ENCODE data around the gene GALNT17. TPM values are rescaled to one million over a fixed set of nuclear protein-coding genes. Genes with fewer than 3 reads are reported as not detected.

Gene GALNT17
- total and polyA plus RNA-seq, 5 donors: 0.71 to 9.0 (median 5.2) TPM

DNA sequence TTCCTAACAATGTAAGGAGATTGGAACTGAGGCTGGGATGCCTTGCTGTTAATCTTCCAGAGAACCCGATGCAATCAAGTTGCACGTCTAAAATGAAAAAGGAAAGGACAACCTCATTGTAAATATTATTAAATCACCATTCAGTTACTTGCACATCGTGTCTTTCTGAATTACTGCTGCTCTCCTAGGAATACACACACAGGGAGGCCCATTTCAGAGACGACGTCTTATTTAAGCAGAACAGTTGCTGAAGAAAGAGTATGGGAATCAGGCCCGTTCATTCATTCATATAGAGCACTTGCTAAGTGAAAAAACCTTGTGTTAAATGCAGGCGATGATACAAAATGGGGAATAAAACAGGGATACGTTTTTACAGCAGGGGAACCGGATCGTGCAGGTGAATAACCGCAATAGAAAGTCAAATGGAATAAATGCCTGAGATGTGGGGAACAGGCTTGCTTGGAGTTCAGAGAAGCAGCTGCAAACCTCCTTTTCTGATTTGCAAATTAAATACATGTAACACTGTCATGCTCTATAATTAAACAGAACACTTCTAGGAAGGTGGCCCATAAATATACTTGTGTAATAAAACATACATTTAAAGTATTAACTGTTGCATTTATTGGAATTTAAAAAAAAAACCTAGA lies 409.9 kb downstream of the GALNT17 start:
- no peak for DNase-seq
- Histone ChIP-seq H3K4me1 (ENCODE audit: control insufficient read depth, insufficient read depth, low read length) (no peaks in the 10 kb centered on the region), H3K27me3 (ENCODE audit: control insufficient read depth, insufficient read depth) (no peaks in the 10 kb centered on the region), H3K27ac (ENCODE audit: low read length) (no peak overlapping the region), H3K4me3 (ENCODE audit: low read length) (no peak overlapping the region), H3K9me3 (ENCODE audit: control insufficient read depth, low read length) (no peaks in the 10 kb centered on the region)
- 83% methylated on average over 11 of the region's 11 CpGs for WGBS
- ATAC-seq: no peak
- intact Hi-C loops (cut with DNase I): no loop called here

- Histone ChIP-seq H3K4me3 (ENCODE audit: low read length) (no peak overlapping the region), H3K4me1 (ENCODE audit: control insufficient read depth, insufficient read depth, low read length) (no peaks in the 10 kb centered on the region), H3K27me3 (ENCODE audit: control insufficient read depth, insufficient read depth) (no peaks in the 10 kb centered on the region), H3K9me3 (ENCODE audit: control insufficient read depth, low read length) (no peaks in the 10 kb centered on the region), H3K27ac (ENCODE audit: low read length) (no peak overlapping the region)
- DNase-seq (no peak), ATAC-seq (no peak)
- intact Hi-C loops (cut with DNase I): no loop called here
- WGBS: 14% methylated on average over 5 of the region's 5 CpGs
These were observed 411.5 kb downstream of the GALNT17 start for GRCh38 chr7:71543396-71543795.

DNA sequence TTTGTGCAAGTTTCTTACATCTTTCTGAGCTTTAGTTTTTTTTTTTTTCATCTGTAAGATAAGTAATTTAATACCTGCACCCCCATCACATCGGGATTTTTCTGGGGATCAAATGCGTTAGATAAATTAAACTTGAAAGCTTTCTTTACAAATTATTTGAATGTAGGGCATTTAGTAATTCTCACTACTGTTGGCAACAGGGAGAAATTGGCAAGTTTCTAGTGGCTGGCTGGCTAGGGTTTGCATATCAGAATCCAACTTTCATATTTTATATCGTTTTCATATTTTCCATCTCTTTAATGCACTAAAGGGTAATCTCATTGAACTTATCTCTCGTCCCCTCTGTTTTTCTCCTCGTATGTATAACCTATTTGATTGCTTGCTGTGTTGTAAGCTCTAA lies 412.9 kb downstream of the GALNT17 start:
- no peaks in the 10 kb centered on the region for H3K27me3 ChIP-seq (ENCODE audit: control insufficient read depth, insufficient read depth)
- H3K9me3 ChIP-seq (ENCODE audit: control insufficient read depth, low read length): no peaks in the 10 kb centered on the region
- DNase-seq: no peak
- intact Hi-C loops (cut with DNase I): no loop called here
- WGBS: 42% methylated on average over 5 of the region's 5 CpGs
- H3K4me1 ChIP-seq (ENCODE audit: control insufficient read depth, insufficient read depth, low read length): no peaks in the 10 kb centered on the region
- no peak for ATAC-seq
- H3K27ac ChIP-seq (ENCODE audit: low read length): no peak overlapping the region
- no peak overlapping the region for H3K4me3 ChIP-seq (ENCODE audit: low read length)

- Histone ChIP-seq H3K27me3 (ENCODE audit: control insufficient read depth, insufficient read depth) (no peaks in the 10 kb centered on the region), H3K4me1 (ENCODE audit: control insufficient read depth, insufficient read depth, low read length) (no peaks in the 10 kb centered on the region), H3K4me3 (ENCODE audit: low read length) (no peak overlapping the region), H3K9me3 (ENCODE audit: control insufficient read depth, low read length) (no peaks in the 10 kb centered on the region), H3K27ac (ENCODE audit: low read length) (no peak overlapping the region)
- ATAC-seq: no peak
- 90% methylated on average over 6 of the region's 6 CpGs for WGBS
- DNase-seq: no peak
- intact Hi-C loops (cut with DNase I): no loop called here
These were observed 415.5 kb downstream of the GALNT17 start for GRCh38 chr7:71547426-71547825.

- no peaks in the 10 kb centered on the region for H3K9me3 ChIP-seq (ENCODE audit: control insufficient read depth, low read length)
- no peak for ATAC-seq
- H3K4me1 ChIP-seq (ENCODE audit: control insufficient read depth, insufficient read depth, low read length): no peaks in the 10 kb centered on the region
- intact Hi-C loops (cut with DNase I): no loop called here
- H3K27me3 ChIP-seq (ENCODE audit: control insufficient read depth, insufficient read depth): no peaks in the 10 kb centered on the region
- H3K4me3 ChIP-seq (ENCODE audit: low read length): no peak overlapping the region
- DNase-seq: no peak
- H3K27ac ChIP-seq (ENCODE audit: low read length): no peak overlapping the region
- 84% methylated on average over 3 of the region's 3 CpGs for WGBS
These were observed 416.8 kb downstream of the GALNT17 start for GRCh38 chr7:71548746-71549145.

DNA sequence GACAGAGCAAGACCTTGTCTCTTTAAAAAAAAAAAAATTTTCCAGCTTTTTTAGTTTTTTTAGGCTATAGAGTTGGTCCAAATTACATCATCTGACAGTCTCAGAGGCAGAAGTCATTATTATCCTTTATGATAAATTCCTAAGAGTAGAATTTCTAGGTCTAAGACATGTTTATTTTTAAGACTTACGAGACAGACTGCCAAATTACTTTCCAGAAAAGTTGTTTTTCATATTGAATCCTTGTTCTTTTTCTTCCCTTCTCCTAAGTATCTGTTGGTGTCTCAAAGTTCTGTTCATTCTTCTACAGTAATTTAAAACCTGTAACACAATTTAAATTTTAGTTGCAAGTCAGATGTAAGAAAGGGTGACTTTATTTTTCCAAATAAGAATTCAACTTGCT lies 421.4 kb downstream of the GALNT17 start:
- DNase-seq (no peak), ATAC-seq (no peak)
- Histone ChIP-seq H3K9me3 (ENCODE audit: control insufficient read depth, low read length) (no peaks in the 10 kb centered on the region), H3K27ac (ENCODE audit: low read length) (no peak overlapping the region), H3K4me3 (ENCODE audit: low read length) (no peak overlapping the region), H3K27me3 (ENCODE audit: control insufficient read depth, insufficient read depth) (no peaks in the 10 kb centered on the region), H3K4me1 (ENCODE audit: control insufficient read depth, insufficient read depth, low read length) (no peaks in the 10 kb centered on the region)
- 34% methylated on average over 1 of the region's 1 CpG for WGBS
- intact Hi-C loops (cut with DNase I): no loop called here

DNA sequence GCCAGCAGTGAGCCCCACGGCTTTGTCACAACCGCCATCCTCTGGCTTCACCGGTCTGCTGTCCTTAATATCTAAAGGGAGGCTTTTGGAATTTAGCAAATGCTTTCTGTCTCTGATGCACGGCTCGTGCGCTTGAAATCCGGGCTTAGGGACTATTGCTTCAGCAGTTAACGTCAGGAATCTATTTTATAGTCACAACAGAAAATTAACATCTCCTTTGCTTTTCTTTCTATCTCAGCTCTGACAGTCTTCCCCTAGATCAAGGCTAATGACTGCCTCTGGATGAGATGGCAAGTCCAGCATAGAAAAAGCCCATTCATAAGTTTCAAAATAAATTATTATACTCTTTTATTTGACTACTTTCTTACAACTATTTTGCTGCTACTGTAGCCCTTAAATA lies 423.8 kb downstream of the GALNT17 start:
- 89% methylated on average over 8 of the region's 8 CpGs for WGBS

GRCh38 chr7:71558806-71559613 lies 427.1 kb downstream of the GALNT17 start:
- Histone ChIP-seq H3K9me3 (ENCODE audit: control insufficient read depth, low read length) (no peaks in the 10 kb centered on the region), H3K27ac (ENCODE audit: low read length) (no peak overlapping the region), H3K27me3 (ENCODE audit: control insufficient read depth, insufficient read depth) (no peaks in the 10 kb centered on the region), H3K4me3 (ENCODE audit: low read length) (no peak overlapping the region), H3K4me1 (ENCODE audit: control insufficient read depth, insufficient read depth, low read length) (no peaks in the 10 kb centered on the region)
- DNase-seq: no peak
- 45% methylated on average over 6 of the region's 6 CpGs for WGBS
- intact Hi-C loops (cut with DNase I): no loop called here
- no peak for ATAC-seq

More for the DNA sequence above, 423.8 kb downstream of the GALNT17 start:
- Histone ChIP-seq H3K4me1 (ENCODE audit: control insufficient read depth, insufficient read depth, low read length) (no peaks in the 10 kb centered on the region), H3K27ac (ENCODE audit: low read length) (no peak overlapping the region), H3K27me3 (ENCODE audit: control insufficient read depth, insufficient read depth) (no peaks in the 10 kb centered on the region), H3K9me3 (ENCODE audit: control insufficient read depth, low read length) (no peaks in the 10 kb centered on the region), H3K4me3 (ENCODE audit: low read length) (no peak overlapping the region)
- intact Hi-C loops (cut with DNase I): no loop called here
- DNase-seq (no peak), ATAC-seq (no peak)

DNA sequence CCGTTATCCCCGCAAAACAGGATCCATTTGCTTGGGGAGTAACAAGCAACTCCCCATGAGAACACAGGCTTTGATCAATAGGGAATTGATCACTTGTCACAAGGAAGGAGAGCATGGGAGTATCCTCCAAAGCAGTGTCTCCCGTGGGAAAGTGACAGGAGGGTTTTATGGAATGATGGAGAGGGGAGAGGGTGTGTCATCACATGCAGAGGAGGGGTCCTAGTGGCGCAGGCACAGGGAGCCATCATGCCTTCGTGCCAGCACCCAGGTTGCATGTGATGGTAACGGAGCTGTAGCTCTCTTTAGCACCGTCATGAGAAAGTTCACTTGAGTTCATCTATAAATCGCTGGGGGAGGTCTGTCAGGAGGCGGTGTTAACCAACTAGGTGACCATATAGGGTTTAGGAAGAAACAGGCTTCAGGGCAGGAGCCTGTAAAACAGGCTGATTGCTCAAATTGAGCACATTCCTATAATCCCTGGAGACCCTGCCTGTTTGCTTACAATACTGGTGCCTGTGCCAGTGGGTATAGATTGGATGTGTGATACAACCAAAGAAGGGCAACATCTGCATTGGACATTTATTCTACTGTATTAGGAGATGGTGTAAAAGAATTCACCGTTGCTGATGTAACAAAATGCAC lies 428.5 kb downstream of the GALNT17 start:
- Histone ChIP-seq H3K4me1 (ENCODE audit: control insufficient read depth, insufficient read depth, low read length) (no peaks in the 10 kb centered on the region), H3K27me3 (ENCODE audit: control insufficient read depth, insufficient read depth) (no peaks in the 10 kb centered on the region), H3K27ac (ENCODE audit: low read length) (no peak overlapping the region), H3K9me3 (ENCODE audit: control insufficient read depth, low read length) (no peaks in the 10 kb centered on the region), H3K4me3 (ENCODE audit: low read length) (no peak overlapping the region)
- DNase-seq (no peak), ATAC-seq (no peak)
- intact Hi-C loops (cut with DNase I): no loop called here
- 79% methylated on average over 10 of the region's 10 CpGs for WGBS

DNA sequence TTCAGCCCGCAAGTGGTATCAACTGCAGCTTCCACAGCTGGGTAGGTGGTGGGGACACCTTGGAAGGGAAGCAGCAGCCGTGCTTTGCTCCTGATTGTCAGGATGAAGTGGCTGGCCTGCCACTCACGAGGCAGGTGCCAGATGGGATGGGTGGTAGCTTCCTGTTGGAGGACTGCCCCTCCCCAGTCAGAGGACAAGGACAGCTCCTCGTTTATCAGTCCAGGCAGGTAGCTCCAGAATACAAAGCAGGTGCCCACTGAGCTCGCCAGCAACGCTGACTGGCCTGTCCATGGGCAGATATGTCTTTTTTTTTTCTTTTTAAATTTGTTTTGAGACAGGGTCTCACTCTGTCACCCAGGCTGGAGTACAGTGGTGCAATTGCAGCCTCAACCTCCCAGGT lies 431.3 kb downstream of the GALNT17 start:
- H3K4me3 ChIP-seq (ENCODE audit: low read length): no peak overlapping the region
- DNase-seq (no peak), ATAC-seq (no peak)
- no peak overlapping the region for H3K27ac ChIP-seq (ENCODE audit: low read length)
- no peaks in the 10 kb centered on the region for H3K4me1 ChIP-seq (ENCODE audit: control insufficient read depth, insufficient read depth, low read length)
- no peaks in the 10 kb centered on the region for H3K9me3 ChIP-seq (ENCODE audit: control insufficient read depth, low read length)
- no peaks in the 10 kb centered on the region for H3K27me3 ChIP-seq (ENCODE audit: control insufficient read depth, insufficient read depth)
- WGBS: 72% methylated on average over 6 of the region's 6 CpGs
- intact Hi-C loops (cut with DNase I): no loop called here

DNA sequence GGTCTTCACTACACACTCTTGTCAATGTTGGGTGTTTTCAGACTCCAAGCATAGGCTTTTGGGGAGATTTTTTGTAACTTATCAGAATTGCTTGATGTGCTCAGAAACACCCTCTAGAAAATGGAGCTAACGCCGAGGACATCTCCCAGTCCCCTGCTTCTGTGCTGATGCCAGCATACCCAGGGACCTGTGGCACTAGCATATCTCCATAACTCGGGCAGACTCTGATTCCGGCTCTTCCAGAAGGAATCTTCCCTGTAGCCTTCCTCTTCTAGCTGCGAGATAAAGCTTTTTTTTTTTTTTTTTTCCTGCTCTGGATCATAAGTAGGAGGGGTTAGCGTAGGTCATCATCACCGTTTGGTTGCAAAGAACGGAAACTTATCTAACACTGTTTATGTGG lies 434.4 kb downstream of the GALNT17 start:
- Histone ChIP-seq H3K27me3 (ENCODE audit: control insufficient read depth, insufficient read depth) (no peaks in the 10 kb centered on the region), H3K4me3 (ENCODE audit: low read length) (no peak overlapping the region), H3K27ac (ENCODE audit: low read length) (no peak overlapping the region), H3K9me3 (ENCODE audit: control insufficient read depth, low read length) (no peaks in the 10 kb centered on the region), H3K4me1 (ENCODE audit: control insufficient read depth, insufficient read depth, low read length) (no peaks in the 10 kb centered on the region)
- DNase-seq (no peak), ATAC-seq (no peak)
- intact Hi-C loops (cut with DNase I): no loop called here
- 62% methylated on average over 8 of the region's 8 CpGs for WGBS
